Activated naive CD8-positive, alpha-beta T cell treated with anti-CD3 and anti-CD28 coated beads, Interleukin-2, amount 50 U/mL, for 16 hours (primary cell): ENCODE measurements around the gene GPR55.
"Not testable (repeated sequence)": the region's sequence is repeated elsewhere in the genome, so short reads cannot be mapped to it uniquely, and the experiment has no call there.

Source experiments
- DNase-seq: peaks from one replicate; pipeline ENCODE4 v3.0.0-alpha.2; 2020; ENCODE audit warnings: low read depth, low spot score

Gene GPR55

DNA sequence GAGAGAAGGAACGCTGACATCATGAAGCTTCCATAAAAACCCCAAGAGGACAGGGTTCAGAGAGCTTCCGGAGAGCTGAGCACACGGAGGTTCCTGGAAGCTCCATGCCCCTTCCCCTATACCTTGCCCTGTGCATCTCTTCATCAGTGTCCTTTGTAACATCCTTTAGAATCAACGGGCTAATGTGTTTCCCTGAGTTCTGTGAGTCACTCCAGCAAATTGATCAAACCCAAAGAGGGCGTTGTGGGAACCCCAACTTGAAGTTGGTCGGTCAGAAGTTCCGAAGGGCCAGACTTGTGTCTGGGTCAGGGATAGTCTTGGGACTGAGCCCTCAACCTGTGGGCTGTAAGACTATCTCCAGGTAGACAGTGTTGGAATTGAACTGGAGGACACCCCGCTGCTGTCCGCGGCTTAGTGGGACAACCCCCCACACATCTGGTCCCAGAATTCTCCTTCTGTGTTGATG lies 25.9 kb upstream of the GPR55 start:
- no peak for DNase-seq

DNA sequence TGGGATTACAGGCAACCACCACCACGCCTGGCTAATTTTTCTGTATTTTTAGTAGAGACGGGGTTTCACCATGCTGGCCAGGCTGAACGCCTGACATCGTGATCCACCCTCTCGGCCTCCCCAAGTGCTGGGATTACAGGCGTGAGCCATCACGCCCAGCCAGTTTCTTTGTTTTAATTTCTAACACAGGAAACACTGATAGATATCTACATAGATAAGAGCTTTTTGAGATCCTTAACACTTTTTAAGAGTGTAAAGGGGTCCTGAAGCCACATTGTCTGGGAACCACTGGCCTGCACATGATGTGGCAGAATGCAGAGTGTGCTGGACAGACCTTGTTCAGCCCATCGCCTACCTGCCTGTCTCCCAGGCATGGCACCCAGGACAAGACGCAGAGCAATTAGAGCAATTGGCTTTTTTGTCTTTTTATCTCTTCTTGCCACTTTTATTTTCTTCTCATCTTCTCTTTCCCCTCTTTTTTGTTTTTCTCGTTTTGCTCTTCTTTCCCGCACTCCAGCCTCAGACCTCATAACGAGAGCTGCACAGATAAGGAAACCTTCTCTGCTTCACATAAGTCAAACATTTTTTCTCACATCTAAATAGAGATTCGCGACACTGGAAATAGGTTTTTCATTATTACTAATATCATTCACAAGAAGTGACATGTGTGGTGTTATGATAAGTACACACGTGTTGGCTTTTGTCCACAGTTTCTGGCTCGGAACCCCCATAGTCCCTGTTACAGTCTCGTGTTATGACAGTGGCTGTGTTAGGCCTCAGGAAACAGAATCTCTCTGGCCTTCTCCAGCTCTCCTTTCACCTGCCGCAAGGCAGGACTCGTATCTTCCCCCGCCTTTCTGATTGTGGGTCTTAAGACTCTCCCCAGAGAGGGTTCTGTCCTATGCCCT lies 25.2 kb upstream of the GPR55 start:
- DNase-seq, result no peak

DNA sequence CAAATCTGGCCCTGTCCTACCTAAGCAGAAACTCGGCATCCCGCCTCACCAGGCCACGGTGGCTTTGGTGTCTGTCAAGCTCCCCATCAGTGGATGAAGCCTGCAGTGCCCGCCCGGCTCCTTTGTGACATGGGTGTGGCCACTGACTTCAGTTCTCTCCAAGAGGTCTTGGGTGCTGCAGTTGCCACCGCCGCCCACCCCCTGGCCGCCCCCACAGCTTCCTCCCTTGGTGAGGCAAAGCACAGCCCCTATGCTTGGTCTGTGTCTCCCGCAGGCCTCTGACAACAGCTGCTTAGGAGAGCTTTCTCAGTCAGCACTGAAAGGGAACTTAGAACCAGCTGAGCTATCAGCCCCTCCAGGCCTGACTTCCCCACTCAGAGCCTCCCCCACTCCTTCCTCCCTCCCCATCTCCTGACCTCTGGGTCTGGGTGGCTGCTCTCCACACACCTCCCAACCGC lies 22.9 kb upstream of the GPR55 start:
- DNase-seq, result no peak

DNA sequence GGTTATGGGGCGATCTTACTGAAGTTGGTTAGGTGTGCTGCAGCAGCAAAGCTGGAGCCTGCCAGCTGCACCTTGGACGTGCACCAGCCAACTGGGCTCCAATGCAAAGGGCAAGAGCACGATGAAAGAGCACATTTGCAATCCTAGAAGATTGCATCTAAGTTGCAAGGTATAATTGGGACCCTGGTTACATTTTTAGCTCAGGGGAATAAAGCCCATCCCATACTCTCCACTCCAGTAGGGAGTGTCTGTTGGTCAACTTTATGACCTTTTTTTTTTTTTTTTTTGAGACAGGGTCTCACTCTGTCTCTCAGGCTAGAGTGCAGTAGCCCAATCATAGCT lies 22.2 kb upstream of the GPR55 start:
- no peak for DNase-seq

DNA sequence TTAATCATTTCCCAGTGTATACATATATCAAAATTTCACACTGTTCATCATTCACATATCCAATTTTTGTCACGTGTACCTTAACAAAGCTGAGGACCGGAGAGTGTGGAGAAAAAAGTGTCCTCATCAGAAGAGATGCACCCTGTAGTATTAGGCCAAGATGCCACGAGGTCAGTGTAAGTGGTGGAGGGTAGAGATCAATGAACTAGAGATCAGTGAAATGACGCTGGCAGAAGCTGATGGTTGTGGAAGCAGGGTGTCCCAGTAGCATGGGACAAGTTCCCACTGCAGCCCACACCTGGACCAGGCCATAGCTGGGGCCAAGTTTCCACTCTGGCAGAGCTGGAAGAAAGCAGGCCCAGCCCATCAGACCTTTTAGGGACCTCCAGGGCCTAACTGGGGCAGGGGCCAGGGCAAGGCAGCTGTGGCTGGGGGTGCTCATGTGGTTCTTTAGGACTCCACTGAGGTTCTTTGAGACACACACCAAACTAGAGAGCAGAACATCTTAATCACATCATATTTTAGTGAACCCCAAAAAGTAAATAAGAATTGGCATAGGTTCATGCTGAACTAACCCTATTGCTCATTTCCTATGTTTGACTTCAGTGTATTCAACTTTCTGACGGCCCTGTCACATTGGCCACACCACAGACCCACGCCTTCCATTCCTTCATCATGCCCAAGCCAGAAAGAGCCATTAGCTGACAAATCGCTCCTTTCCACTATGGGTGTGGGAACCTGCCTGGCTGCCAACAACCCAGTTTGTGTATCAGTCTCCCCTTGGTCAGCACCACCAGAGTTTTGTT lies 21.6 kb upstream of the GPR55 start:
- DNase-seq, result no peak

DNA sequence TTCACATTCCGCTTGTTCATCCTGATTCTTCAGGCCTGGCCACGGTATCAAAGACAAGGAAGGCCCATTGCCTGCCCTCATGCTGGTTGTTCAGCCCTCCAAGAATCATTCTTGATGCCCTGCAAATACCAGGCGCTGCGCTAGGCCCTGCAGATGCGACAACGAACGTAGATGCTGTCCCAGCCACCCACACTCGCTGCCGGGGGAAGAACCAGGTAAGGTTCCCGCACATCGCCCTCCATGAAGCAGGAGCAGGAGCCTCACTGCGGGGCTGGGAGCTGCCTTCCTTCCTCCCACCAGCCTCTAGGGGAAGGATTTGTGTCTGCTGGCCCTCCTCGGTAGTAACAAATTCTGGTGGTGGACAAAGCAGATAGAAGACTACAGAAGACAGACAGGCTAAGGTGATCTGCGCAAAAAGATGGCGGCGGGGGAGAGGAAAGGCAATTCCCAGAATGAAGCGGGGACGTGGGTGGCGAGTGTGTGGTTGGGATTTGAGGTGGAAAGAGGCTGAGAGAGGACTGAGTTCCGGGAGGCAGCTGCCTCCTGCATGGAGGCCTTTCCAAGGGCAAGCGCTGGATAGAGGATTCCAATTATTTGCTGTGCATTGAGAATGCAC lies 19.8 kb upstream of the GPR55 start:
- DNase-seq, result no peak

DNA sequence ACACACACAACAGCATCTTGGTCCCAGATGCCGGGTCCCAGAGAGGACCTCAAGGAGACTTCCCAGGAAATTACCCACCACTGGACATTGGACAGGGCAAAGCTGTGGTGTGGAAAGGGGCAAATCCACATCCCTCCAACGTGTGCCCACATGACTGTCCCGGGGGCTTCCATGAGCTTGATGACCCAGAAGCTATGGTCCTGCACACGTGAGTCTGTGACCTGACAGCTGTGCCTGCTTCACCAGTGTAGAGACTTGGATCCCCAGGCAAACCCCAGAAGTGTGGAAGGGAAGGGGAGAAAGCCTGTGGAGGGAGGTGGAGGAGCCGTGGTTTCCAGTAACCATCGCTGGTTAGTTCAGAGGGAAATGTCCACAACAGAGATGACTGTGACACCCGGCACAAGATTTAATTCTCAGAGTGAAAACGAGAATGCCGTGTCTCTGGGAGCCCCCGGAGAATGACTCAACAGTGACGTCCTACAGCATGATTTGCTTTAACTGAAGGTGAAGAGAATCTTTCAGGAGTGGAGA lies 19.1 kb upstream of the GPR55 start:
- DNase-seq, result no peak

DNA sequence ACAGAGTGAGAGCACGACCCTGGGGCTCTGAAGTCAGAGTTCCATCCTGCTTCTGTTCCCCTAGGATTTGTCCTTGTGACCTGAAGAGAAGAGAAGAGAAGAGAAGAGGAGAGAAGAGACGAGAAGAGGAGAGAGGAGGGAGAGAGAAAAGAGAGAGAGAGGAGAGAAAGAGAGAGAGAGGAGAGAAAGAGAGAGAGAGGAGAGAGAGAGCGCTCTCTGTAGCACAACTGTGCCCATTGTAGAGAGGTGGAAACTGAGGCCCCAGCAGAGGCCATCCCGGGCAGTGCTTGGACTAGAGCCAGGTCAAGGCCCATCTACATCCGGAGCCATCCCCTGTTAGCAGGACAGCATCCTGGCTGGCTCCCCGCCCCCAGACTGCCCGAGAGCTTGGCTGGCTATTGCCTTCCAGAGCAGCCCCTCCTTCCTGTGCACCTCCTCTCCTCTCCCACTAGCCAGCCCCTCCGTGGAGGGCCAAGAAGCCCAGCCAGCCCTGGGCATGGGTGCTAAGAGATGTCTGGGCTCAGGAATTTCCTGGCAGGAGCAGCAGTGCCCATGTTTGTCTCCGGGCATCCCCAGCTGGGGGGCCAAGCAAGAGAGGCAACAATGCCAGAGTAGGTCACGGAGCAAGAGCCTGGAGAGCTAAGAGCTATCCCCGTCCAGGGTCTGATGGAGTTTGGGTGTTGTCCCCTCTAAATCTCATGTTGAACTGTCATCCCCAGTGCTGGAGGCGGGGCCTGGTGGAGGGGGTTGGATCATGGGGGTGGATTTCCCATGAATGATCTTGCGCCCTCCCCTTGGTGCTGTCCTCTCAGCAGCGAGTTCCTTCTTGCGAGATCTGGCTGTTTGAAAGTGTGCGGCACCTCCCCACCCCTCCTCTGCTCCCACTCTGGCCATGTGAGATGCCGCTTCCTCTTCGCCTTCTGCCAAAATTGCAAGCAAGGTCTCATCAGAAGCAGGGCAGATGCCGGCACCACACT lies 18.2 kb upstream of the GPR55 start:
- DNase-seq, result no peak

DNA sequence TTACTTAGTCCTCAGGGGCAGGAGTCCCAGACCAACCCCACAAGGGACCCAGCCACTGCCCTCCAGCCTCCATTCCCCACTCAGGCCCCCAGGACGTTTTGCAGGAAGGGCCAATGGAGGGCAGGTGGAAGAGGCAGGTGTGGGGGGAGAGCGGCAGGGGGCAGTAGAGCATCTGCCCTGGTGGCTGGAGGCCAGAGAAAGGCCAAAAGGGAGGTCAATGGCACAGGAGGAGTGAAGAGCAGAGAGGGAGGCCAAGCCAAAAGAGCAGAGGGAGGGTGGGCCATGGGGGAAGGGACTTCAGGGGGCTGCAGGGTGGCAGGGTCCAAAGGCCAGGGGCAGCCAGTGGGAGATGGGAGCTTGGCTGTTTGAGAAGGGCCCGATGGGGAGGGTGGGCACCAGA lies 17.3 kb upstream of the GPR55 start:
- no peak for DNase-seq

DNA sequence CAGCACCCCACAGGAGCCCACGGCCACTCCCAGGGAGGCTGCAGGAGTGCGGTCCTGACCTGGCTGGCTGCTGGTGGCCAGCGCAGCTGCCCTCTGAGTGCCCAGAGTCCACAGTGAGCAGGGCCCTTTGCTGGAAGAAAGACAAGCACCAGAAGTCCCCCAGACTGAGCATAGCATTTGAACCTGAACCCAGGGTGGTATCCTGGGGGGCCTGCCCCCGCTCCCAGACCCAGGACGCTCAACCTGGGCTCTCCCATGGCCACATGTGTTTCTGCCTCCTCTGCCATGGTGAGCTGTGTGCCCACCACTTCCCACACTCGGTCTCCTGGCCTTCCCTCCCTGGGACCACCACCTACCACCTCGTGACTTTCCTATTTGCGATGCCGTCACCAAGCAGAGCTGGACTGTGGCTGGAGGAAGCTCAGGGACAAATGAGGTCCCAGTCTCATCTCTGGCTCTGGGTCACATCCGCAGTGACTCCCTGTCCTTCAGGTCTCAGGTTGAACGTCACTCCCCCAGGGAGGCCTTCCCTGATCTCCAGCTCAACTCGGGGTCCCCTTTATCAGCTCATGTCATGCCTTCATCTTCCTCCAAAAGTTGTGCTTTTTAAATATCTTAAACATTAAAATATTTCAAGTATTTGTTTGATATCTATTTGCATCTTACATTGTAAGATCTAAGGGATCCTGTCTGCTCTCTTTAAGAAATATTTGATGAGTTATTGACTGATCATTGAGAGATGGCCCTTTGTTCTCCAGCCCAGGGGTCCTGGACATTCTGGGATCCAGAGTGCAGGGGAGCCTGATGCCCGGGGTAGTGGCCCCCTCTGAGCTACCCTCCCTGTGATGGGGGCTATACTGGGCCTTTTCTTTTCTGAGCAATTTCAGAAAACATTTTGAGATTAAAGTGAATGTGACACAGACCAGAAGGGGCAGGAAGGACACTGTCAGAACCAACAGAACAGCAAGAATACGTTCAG lies 16.4 kb upstream of the GPR55 start:
- no peak for DNase-seq

DNA sequence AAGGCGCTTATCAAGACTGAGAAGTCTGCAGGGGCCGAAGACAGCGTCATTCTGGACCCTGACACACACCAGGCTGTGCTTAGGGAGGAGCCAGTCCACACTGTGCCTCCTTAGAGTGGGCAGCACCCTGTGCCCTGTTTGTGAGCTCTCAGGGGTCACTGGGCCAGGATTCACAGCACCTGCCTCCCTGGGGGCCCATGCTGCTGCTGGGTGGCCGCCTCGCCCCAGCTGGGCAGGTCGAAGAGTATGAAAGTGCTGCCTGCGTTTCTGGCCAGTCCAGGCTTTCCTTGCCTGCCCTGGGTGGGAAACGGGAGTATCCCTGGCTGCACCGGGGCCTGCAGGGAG lies 15.4 kb upstream of the GPR55 start:
- no peak for DNase-seq

DNA sequence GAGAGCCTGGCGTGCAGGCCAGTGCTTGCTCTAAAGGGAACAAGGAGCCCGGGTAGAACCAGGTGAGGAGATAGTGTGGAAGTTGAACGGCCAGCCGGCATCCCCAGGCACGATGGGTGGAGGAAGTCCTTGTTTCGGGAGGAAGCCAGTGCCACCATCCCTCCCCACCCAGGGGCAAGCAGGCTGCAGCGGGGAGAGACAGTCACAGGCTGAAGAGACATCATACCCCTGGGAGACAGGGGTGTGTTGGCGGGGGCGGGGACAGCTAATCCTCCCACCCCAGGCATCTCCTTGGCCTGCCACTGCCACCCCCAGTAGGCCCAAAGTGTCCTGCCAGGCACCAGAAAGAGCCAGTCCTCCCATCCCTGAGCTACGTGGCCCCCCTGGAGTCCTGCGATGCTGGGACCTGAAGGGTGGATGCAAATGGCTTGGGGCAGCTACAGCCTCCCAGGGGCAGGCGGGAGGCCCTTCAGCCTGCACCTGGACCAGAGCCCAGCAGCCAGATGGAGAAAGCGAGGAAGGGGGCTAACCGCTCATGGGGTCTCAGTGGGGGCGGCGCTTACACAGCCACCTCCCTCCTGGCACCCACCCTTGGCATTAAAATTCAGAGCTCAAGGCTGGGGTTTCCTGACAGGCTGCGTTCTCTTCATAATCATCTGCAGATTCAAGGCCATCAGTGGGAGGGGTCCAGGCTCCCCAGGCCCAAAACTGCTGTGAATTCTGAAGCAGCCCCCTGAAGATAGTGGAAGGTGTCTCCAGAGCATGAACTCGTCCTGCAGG lies 14.8 kb upstream of the GPR55 start:
- DNase-seq, result no peak

DNA sequence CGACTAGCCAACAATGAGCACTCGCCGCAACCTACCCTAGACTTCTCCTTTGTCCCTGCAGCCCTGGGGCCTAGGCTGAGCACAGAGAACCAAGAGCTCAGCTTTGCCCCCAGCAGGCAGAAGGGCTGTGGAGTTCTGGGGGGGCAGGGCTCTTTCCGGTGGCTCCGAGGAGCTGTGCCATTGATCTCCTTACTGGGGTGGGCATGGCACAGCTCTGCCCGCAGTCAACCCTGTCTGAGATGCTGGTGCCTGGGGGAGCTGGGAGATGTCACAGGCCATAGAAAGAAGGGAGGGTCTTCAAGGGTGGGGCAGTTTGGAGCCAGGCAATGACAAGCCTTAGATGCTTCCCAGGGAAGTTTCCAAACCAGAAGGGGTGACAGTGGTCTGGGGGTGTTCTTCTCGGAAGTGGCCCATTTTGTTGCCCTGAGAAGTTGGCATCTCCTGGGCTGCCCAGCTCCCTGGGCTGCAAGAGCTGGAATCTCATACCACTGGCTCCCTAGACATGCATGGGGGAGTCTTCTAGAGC lies 14.1 kb upstream of the GPR55 start:
- DNase-seq, result no peak

DNA sequence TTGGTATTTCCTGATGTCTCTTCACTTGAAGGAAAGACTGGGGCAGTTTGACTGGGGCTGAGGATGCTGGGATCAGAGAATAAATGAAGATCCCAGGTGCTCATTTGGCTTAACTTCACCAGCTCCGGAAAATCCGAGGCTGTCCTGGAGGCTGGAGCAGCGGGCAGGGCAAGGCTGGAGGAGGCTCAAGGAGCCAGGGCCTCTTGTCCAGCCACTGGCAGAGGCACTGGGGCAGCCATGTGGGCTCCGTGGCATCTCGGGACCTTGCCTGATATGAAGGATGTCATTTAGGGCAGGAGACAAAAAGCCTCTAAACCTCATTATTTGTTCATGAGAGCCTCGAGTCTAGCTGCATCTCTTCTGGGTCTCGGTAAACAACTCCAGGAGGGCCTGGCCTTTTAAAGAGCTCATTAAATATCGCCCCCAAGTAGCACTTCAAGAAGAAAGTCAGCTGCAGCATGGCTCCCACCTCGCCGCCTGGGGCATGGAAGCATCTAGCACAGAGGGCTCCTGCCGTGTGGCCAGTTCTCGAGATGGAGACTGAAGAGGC lies 13.5 kb upstream of the GPR55 start:
- DNase-seq, result no peak

DNA sequence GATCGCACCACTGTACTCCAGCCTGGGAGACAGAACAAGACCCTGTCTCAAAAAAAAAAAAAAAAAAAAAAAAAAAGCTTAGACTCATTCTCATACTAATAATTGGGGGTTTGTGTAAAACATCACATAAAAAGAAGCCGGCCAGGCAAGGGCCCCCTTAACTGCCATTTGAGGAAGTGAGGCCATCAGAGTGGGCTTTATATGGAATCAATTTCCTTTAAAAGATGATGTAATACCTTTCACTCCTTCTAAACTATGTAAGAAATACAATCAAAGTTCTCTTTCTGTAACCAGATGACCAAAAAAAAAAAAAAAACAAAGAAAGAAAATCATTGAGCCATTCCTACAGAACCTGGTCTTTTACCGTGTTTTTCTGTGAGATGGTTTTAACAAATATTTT lies 13.1 kb upstream of the GPR55 start:
- DNase-seq, result no peak

DNA sequence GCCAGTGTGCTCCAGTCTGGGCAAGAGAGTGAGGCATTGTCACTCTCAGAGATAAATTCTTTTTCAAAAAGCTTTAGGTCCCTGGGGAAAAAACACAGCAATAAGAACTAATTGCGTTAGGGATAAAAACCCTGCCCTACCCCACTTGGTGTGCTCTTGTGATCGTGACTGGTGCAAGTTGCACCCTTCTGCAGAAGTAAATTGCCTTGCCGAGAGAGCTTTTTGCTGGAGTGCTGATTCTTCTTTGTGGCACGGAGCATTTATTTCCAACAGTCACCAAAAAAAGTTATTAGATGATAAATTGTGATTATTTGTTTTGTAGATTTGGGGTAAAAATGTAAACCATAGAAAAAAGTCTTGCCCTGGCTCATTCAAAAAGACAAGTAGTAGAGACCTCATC lies 12.3 kb upstream of the GPR55 start:
- no peak for DNase-seq

DNA sequence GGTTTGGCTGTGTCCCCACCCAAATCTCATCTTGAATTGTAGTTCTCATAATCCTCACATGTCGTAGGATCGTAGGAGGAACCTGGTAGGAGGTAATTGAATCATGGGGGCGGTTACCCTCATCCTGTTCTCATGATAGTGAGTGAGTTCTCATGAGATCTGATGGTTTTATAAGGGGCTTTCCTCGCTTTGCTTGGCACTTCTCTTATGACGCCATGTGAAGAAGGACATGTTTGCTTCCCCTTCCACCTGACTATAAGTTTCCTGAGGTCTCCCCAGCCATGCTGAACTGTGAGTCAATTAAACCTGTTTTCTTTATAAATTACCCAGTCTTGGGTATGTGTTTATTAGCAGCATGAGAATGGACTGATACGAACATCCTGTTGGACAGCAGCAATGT lies 11.2 kb upstream of the GPR55 start:
- DNase-seq, result not testable (repeated sequence)

DNA sequence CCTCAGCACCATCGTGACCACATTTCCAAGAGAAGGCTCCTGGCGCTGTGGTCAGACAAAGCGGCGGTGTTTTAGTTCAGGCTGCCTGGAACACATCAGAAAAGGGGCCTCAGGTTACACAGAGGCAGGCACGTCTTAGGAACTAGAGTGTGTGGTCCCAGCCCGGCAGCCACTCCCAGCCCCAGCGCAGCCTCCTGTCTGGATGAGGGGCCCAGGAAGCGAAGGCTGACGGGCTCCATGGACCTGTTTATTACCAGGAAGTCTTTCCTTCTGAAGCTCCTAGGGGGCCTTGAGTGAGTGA lies 10.0 kb upstream of the GPR55 start:
- no peak for DNase-seq
